Keratinocyte (primary cell): Measurements from ENCODE around the gene DDX27. TPM values are rescaled to one million over a fixed set of nuclear protein-coding genes. Genes with fewer than 3 reads are reported as not detected.

Source experiments
- DNase-seq: peaks from one replicate; pipeline ENCODE4 v3.0.0-alpha.2; 2011; ENCODE audit warnings: low read depth, missing footprints, low spot score
- FAIRE-seq: peaks from 2 replicates; lab custom pipeline; 2011; peaks lifted over from hg19 to GRCh38; lab: Jason Lieb, UNC
- H2AFZ ChIP-seq: 2 replicates; pipeline ENCODE4 v1.6.0; 2012; ENCODE audit warnings: low read length, control low read depth, inconsistent platforms; ENCODE audit not compliant: control insufficient read depth
- H3K27ac ChIP-seq: 2 replicates; pipeline ENCODE4 v1.5.1; 2011; ENCODE audit warnings: low read length; ENCODE audit not compliant: control insufficient read depth, insufficient read depth
- H3K27me3 ChIP-seq: 3 replicates; pipeline ENCODE4 v1.6.0; 2011; ENCODE audit warnings: low read length; ENCODE audit not compliant: control insufficient read depth, insufficient read depth; ENCODE audit errors: extremely low read depth
- H3K36me3 ChIP-seq, 2 experiments: 2 replicates in 1 of 2; 3 replicates in 1 of 2; pipeline ENCODE4 v1.5.1; 2011; ENCODE audit warnings: low read length in 2 of 2, mild to moderate bottlenecking in 1 of 2; ENCODE audit not compliant: control insufficient read depth in 2 of 2, insufficient read depth in 2 of 2; ENCODE audit errors: extremely low read depth in 1 of 2
- H3K4me1 ChIP-seq: 3 replicates; pipeline ENCODE4 v1.5.1; 2011; ENCODE audit warnings: low read length; ENCODE audit not compliant: control insufficient read depth, insufficient read depth; ENCODE audit errors: extremely low read depth
- H3K4me2 ChIP-seq: 3 replicates; pipeline ENCODE4 v1.6.0; 2011; ENCODE audit warnings: low read depth, low read length; ENCODE audit not compliant: control insufficient read depth, insufficient read depth; ENCODE audit errors: extremely low read depth
- H3K4me3 ChIP-seq, 3 experiments: fragments of 200-600 bp in 1 of 3; sonication (generic) in 1 of 3; 2 replicates in 2 of 3; 3 replicates in 1 of 3; pipeline ENCODE4 v1.5.1; 2011 to 2016; ENCODE audit warnings: low read length in 3 of 3, mild to moderate bottlenecking in 3 of 3, control low read depth in 2 of 3, inconsistent platforms in 1 of 3, low read depth in 1 of 3, mixed read lengths in 1 of 3, mixed run types in 1 of 3, moderate library complexity in 1 of 3; ENCODE audit not compliant: control insufficient read depth in 2 of 3, insufficient read depth in 2 of 3; ENCODE audit errors: extremely low read depth in 1 of 3
- H3K79me2 ChIP-seq: 2 replicates; pipeline ENCODE4 v1.6.0; 2012; ENCODE audit warnings: low read length; ENCODE audit not compliant: control insufficient read depth, insufficient read depth
- H3K9ac ChIP-seq: 3 replicates; pipeline ENCODE4 v1.6.0; 2011; ENCODE audit warnings: low read length; ENCODE audit not compliant: control insufficient read depth, insufficient read depth; ENCODE audit errors: extremely low read depth
- H3K9me1 ChIP-seq: 3 replicates; pipeline ENCODE4 v1.6.0; 2011; ENCODE audit warnings: low read length; ENCODE audit not compliant: control insufficient read depth, insufficient read depth; ENCODE audit errors: extremely low read depth
- H3K9me3 ChIP-seq: 2 replicates; pipeline ENCODE4 v1.5.1; 2012; ENCODE audit warnings: low read depth, low read length; ENCODE audit not compliant: control insufficient read depth
- H4K20me1 ChIP-seq: 3 replicates; pipeline ENCODE4 v1.6.0; 2011; ENCODE audit warnings: low read length; ENCODE audit not compliant: control insufficient read depth, insufficient read depth; ENCODE audit errors: extremely low read depth
- EZH2 ChIP-seq: IDR thresholded peaks from one replicate; pipeline ENCODE4 v1.6.1; 2012; ENCODE audit warnings: inconsistent platforms, mild to moderate bottlenecking, low read length, moderate library complexity
- dilution Hi-C: fragments of 300-500 bp; cut with MboI; formaldehyde crosslinking; loops from one replicate; pipeline ENCODE4 v1.7.0; 2020; ENCODE audit warnings: low sequenced_read_pairs; ENCODE audit not compliant: extremely low pct_ligation_motif_present
- polyA plus RNA-seq, 5 experiments: library from polyadenylated mRNA; depleted of rRNA in 3 of 5; stranded (reverse) in 3 of 5; stranded (forward) in 1 of 5; unstranded in 1 of 5; fragments of >200 nt; gene quantifications; 1 replicate in 1 of 5; 2 replicates in 3 of 5; 3 replicates in 1 of 5; pipeline versions ENCODE4 v1.2.1 to v1.2.3, GENCODE V29; 2011 to 2012; ENCODE audit warnings: missing spikeins in 2 of 5, low read depth in 1 of 5, low replicate concordance in 1 of 5
- TF ChIP-seq, protein P1 (sequence below), 3 experiments: IDR thresholded peaks in 1 of 3; conservative IDR thresholded peaks in 1 of 3; optimal IDR thresholded peaks in 1 of 3; 2 replicates in 2 of 3; 3 replicates in 1 of 3; pipeline versions ENCODE3 to v1.5.1; 2011; ENCODE audit warnings: low read length in 3 of 3, mild to moderate bottlenecking in 3 of 3, moderate library complexity in 2 of 3, control low read depth in 1 of 3, inconsistent platforms in 1 of 3; ENCODE audit not compliant: insufficient read depth in 2 of 3; ENCODE audit errors: extremely low read depth in 1 of 3

Gene DDX27
- polyA plus RNA-seq, 1 donor (not counting 4 experiments of a cell fraction or from before 2014, with no cell fraction given) = 34.5 TPM

DNA sequence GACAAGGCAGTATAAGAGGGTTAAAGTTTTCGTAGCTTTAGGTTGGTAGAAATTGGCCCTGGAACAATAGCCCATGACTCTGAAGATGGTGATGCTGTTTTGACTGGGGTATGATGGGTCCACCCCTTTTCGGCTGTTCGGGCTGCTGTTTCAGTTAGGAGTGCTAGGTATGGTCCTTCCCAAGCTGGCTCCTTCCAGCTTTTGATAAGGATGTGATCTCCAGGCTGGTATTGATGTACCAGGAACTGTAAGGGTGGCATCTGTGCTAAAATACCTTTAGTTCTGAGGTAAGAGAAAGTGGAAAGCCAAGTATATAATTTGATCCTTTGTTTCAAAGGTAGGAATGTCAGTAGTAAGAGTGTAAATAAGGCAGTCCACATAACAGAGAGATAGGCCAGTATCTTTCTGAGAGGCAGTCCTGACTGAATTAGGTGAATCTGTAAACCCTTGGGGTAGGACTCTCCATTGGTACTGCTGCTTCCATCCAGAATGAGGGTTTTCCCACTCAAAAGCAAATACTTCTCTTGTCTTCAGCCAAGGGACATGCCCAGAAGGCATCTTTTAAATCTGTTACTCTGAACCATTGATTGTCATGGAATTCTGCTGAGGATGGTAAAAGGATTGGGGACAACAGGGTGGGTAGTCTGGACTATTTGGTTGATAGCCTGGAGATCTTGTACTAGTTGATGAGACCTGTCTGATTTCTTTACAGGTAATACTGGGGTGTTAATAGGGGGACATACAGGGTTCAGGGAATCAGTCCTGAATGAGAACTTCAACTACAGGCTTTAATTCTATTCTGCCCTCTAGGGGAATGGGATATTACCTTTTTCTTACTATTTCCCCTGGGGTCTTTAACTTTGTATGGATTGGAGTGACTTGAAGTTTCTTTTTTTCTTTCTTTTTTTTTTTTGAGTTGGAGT lies 64.7 kb downstream of the DDX27 start:
- Histone ChIP-seq H3K4me1 (peaks cover 63% of the 10 kb centered on the region), H3K9me1 (peaks cover 2% of the 10 kb centered on the region), H3K36me3 (peaks cover 56 to 90% of the 10 kb centered on the region in 2 experiments), H3K79me2 (peaks cover 84% of the 10 kb centered on the region), H3K9me3 (peaks cover 7% of the 10 kb centered on the region), H4K20me1 (peaks cover 93% of the 10 kb centered on the region), H3K9ac (peak overlapping the region; percentile 10), H3K4me2 (peak overlapping the region; percentile 96), H2AFZ (no peak overlapping the region), H3K4me3 (peak overlapping the region in 1 of 3 experiments; percentile 56), H3K27me3 (no peaks in the 10 kb centered on the region), H3K27ac (peak overlapping the region; percentile 10)
- FAIRE-seq = no peak
- no peak for DNase-seq
- TF ChIP-seq, protein P1, sequence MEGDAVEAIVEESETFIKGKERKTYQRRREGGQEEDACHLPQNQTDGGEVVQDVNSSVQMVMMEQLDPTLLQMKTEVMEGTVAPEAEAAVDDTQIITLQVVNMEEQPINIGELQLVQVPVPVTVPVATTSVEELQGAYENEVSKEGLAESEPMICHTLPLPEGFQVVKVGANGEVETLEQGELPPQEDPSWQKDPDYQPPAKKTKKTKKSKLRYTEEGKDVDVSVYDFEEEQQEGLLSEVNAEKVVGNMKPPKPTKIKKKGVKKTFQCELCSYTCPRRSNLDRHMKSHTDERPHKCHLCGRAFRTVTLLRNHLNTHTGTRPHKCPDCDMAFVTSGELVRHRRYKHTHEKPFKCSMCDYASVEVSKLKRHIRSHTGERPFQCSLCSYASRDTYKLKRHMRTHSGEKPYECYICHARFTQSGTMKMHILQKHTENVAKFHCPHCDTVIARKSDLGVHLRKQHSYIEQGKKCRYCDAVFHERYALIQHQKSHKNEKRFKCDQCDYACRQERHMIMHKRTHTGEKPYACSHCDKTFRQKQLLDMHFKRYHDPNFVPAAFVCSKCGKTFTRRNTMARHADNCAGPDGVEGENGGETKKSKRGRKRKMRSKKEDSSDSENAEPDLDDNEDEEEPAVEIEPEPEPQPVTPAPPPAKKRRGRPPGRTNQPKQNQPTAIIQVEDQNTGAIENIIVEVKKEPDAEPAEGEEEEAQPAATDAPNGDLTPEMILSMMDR (optimal IDR thresholded peaks at IDR 0.05 in 1 of 3, IDR thresholded peaks at IDR 0.05 in 1 of 3, conservative IDR thresholded peaks at IDR 0.05 in 1 of 3; ENCODE audit: extremely low read depth in 1 of 3, insufficient read depth in 2 of 3, low read length in 3 of 3) = no peak
- TF ChIP-seq EZH2 = no peak
- dilution Hi-C loops = no loop called here

DNA sequence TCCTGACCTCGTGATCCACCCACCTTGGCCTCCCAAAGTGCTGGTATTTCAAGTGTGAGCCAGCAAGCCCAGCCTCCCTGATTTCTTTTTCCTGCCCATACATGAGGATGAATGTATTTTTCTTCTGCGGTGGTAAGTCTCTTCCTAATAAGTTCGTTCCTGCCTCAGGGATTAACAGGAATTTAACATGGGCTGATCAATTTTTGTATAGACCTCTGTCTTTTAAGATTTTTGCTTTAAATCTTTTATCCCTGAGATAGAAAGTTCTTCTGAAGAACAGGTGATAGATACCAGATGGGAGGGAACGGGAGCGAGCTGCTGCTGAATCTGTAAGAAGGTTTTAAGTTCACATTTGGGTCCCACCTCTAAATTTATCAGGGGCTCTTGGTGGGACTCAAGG lies 65.6 kb downstream of the DDX27 start:
- DNase-seq = no peak
- no peak overlapping the region for H3K9ac ChIP-seq
- no peak overlapping the region for H2AFZ ChIP-seq
- H3K36me3 ChIP-seq = peaks cover 57 to 87% of the 10 kb centered on the region in 2 experiments
- peaks cover 63% of the 10 kb centered on the region for H3K4me1 ChIP-seq
- H3K4me2 ChIP-seq = peak overlapping the region; percentile 30
- peaks cover 7% of the 10 kb centered on the region for H3K9me3 ChIP-seq
- no peak for FAIRE-seq
- H3K27ac ChIP-seq = no peak overlapping the region
- TF ChIP-seq, protein P1 (optimal IDR thresholded peaks at IDR 0.05 in 1 of 3, IDR thresholded peaks at IDR 0.05 in 1 of 3, conservative IDR thresholded peaks at IDR 0.05 in 1 of 3; ENCODE audit: extremely low read depth in 1 of 3, insufficient read depth in 2 of 3, low read length in 3 of 3) = no peak
- no peak for TF ChIP-seq EZH2
- no peak overlapping the region for H3K4me3 ChIP-seq
- peaks cover 93% of the 10 kb centered on the region for H4K20me1 ChIP-seq
- H3K79me2 ChIP-seq = peaks cover 76% of the 10 kb centered on the region
- H3K27me3 ChIP-seq = no peaks in the 10 kb centered on the region
- peaks cover 2% of the 10 kb centered on the region for H3K9me1 ChIP-seq
- dilution Hi-C loops = no loop called here
